ENCODE data around the gene ZNF808.
"Not testable (repeated sequence)": the region's sequence is repeated elsewhere in the genome, so short reads cannot be mapped to it uniquely, and the experiment has no call there.

Gene ZNF808

GRCh38 chr19:52518646-52519045, 8.8 kb upstream of the ZNF808 start:
- TF ChIP-seq TAF1 (IDR thresholded peaks at IDR 0.05; ENCODE audit: borderline replicate concordance, low read depth, low read length) = no peak
- FAIRE-seq = no peak
- no peak for DNase-seq (ENCODE audit: insufficient read length)

GRCh38 chr19:52519175-52519574, 8.3 kb upstream of the ZNF808 start:
- FAIRE-seq; DNase-seq (ENCODE audit: insufficient read length): not testable (repeated sequence)

GRCh38 chr19:52520013-52520412, 7.5 kb upstream of the ZNF808 start:
- DNase-seq (ENCODE audit: insufficient read length) (no peak), FAIRE-seq (no peak)
- TF ChIP-seq POLR2A (IDR thresholded peaks at IDR 0.05; ENCODE audit: low read depth, low read length) (no peak), POLR2AphosphoS5 (IDR thresholded peaks at IDR 0.05; ENCODE audit: low read depth, low read length) (no peak), TAF1 (IDR thresholded peaks at IDR 0.05; ENCODE audit: borderline replicate concordance, low read depth, low read length) (no peak)

GRCh38 chr19:52522551-52522950, 4.9 kb upstream of the ZNF808 start:
- DNase-seq (ENCODE audit: insufficient read length) (no peak), FAIRE-seq (no peak)
- TF ChIP-seq POLR2AphosphoS5 (IDR thresholded peaks at IDR 0.05; ENCODE audit: low read depth, low read length) = no peak
- TF ChIP-seq TAF1 (IDR thresholded peaks at IDR 0.05; ENCODE audit: borderline replicate concordance, low read depth, low read length) = no peak
- no peak for TF ChIP-seq POLR2A (IDR thresholded peaks at IDR 0.05; ENCODE audit: low read depth, low read length)

GRCh38 chr19:52524086-52524485, 3.4 kb upstream of the ZNF808 start:
- no peak for FAIRE-seq
- TF ChIP-seq POLR2AphosphoS5 (IDR thresholded peaks at IDR 0.05; ENCODE audit: low read depth, low read length) (no peak), POLR2A (IDR thresholded peaks at IDR 0.05; ENCODE audit: low read depth, low read length) (no peak), TAF1 (IDR thresholded peaks at IDR 0.05; ENCODE audit: borderline replicate concordance, low read depth, low read length) (no peak)
- DNase-seq (ENCODE audit: insufficient read length) = no peak

GRCh38 chr19:52527956-52528351, 486 bp downstream of the ZNF808 start:
- TF ChIP-seq TAF1 (IDR thresholded peaks at IDR 0.05; ENCODE audit: borderline replicate concordance, low read depth, low read length) = no peak
- TF ChIP-seq POLR2A (IDR thresholded peaks at IDR 0.05; ENCODE audit: low read depth, low read length) = no peak
- no peak for TF ChIP-seq POLR2AphosphoS5 (IDR thresholded peaks at IDR 0.05; ENCODE audit: low read depth, low read length)
- DNase-seq (ENCODE audit: insufficient read length) (no peak), FAIRE-seq (no peak)

- DNase-seq (ENCODE audit: insufficient read length) = no peak
- no peak for FAIRE-seq
- TF ChIP-seq TAF1 (IDR thresholded peaks at IDR 0.05; ENCODE audit: borderline replicate concordance, low read depth, low read length) = no peak
- no peak for TF ChIP-seq POLR2AphosphoS5 (IDR thresholded peaks at IDR 0.05; ENCODE audit: low read depth, low read length)
- no peak for TF ChIP-seq POLR2A (IDR thresholded peaks at IDR 0.05; ENCODE audit: low read depth, low read length)
Observed at GRCh38 chr19:52532480-52532879, 5.0 kb downstream of the ZNF808 start.

GRCh38 chr19:52533901-52534300, 6.4 kb downstream of the ZNF808 start:
- FAIRE-seq = no peak

GRCh38 chr19:52535385-52535770, 7.9 kb downstream of the ZNF808 start:
- FAIRE-seq; DNase-seq (ENCODE audit: insufficient read length): not testable (repeated sequence)

More at GRCh38 chr19:52533901-52534300, 6.4 kb downstream of the ZNF808 start:
- DNase-seq (ENCODE audit: insufficient read length) = no peak
- TF ChIP-seq POLR2AphosphoS5 (IDR thresholded peaks at IDR 0.05; ENCODE audit: low read depth, low read length) (no peak), TAF1 (IDR thresholded peaks at IDR 0.05; ENCODE audit: borderline replicate concordance, low read depth, low read length) (no peak), POLR2A (IDR thresholded peaks at IDR 0.05; ENCODE audit: low read depth, low read length) (no peak)

GRCh38 chr19:52535771-52536447, 8.4 kb downstream of the ZNF808 start:
- DNase-seq (ENCODE audit: insufficient read length) (peak; percentile 47), FAIRE-seq (peak; percentile 76)

GRCh38 chr19:52536448-52536800, 9.0 kb downstream of the ZNF808 start:
- FAIRE-seq (no peak), DNase-seq (ENCODE audit: insufficient read length) (no peak)
- TF ChIP-seq POLR2A (IDR thresholded peaks at IDR 0.05; ENCODE audit: low read depth, low read length) (no peak), POLR2AphosphoS5 (IDR thresholded peaks at IDR 0.05; ENCODE audit: low read depth, low read length) (no peak), TAF1 (IDR thresholded peaks at IDR 0.05; ENCODE audit: borderline replicate concordance, low read depth, low read length) (no peak)

More at GRCh38 chr19:52535771-52536447, 8.4 kb downstream of the ZNF808 start:
- TF ChIP-seq POLR2AphosphoS5 (IDR thresholded peaks at IDR 0.05; ENCODE audit: low read depth, low read length) (peak; percentile 80), TAF1 (IDR thresholded peaks at IDR 0.05; ENCODE audit: borderline replicate concordance, low read depth, low read length) (no peak; the same call in none of the 2 replicates), POLR2A (IDR thresholded peaks at IDR 0.05; ENCODE audit: low read depth, low read length) (peak; percentile 76; the same call in 1 of the 2 replicates)

- not testable (repeated sequence) for DNase-seq (ENCODE audit: insufficient read length); FAIRE-seq
Observed at GRCh38 chr19:52538815-52539214, 11.3 kb downstream of the ZNF808 start.

- FAIRE-seq; DNase-seq (ENCODE audit: insufficient read length): not testable (repeated sequence)
Observed at GRCh38 chr19:52541176-52541575, 13.7 kb downstream of the ZNF808 start.
